KOPT-K1 (cell line): ENCODE measurements around the gene AFTPH.

Source experiments
- H3K27ac ChIP-seq: fragments of 200-600 bp; sonication (generic); 2 replicates; pipeline ENCODE4 v1.5.1; 2016; ENCODE audit warnings: antibody characterized with exemption, mild to moderate bottlenecking, low read depth, low read length; ENCODE audit not compliant: poor library complexity, severe bottlenecking
- H3K36me3 ChIP-seq: fragments of 200-600 bp; sonication (generic); 2 replicates; pipeline ENCODE4 v1.5.1; 2017; ENCODE audit warnings: antibody characterized with exemption, mild to moderate bottlenecking, low read length, moderate library complexity; ENCODE audit not compliant: insufficient read depth
- H3K9me3 ChIP-seq: fragments of 200-600 bp; sonication (generic); 2 replicates; pipeline ENCODE4 v1.5.1; 2017; ENCODE audit warnings: antibody characterized with exemption, low read length, mild to moderate bottlenecking; ENCODE audit not compliant: insufficient read depth, poor library complexity, severe bottlenecking

AFTPH gene

GRCh38 chr2:64523666-64524603 is at the start of gene AFTPH:
AFTPH (plus strand) TSS chr2:64524328; CDS start chr2:64551475, 27,147 bp downstream.
- Histone ChIP-seq H3K36me3 (no peaks in the 10 kb centered on the region), H3K9me3 (no peaks in the 10 kb centered on the region), H3K27ac (peak within 1 kb of the TSS; percentile 80)

GRCh38 chr2:64474636-64475035 is 49.5 kb upstream of the AFTPH start:
- Histone ChIP-seq H3K9me3 (no peaks in the 10 kb centered on the region), H3K36me3 (no peaks in the 10 kb centered on the region), H3K27ac (no peak overlapping the region)

GRCh38 chr2:64477037-64477436 is 47.1 kb upstream of the AFTPH start:
- Histone ChIP-seq H3K27ac (no peak overlapping the region), H3K36me3 (no peaks in the 10 kb centered on the region), H3K9me3 (no peaks in the 10 kb centered on the region)

- H3K9me3 ChIP-seq, result no peaks in the 10 kb centered on the region
- no peaks in the 10 kb centered on the region for H3K36me3 ChIP-seq
- no peak overlapping the region for H3K27ac ChIP-seq
Measured at GRCh38 chr2:64477979-64478378, 46.1 kb upstream of the AFTPH start.

GRCh38 chr2:64478502-64479230 is 45.5 kb upstream of the AFTPH start:
- Histone ChIP-seq H3K27ac (no peak overlapping the region), H3K36me3 (no peaks in the 10 kb centered on the region), H3K9me3 (no peaks in the 10 kb centered on the region)

GRCh38 chr2:64479259-64480117 is 44.6 kb upstream of the AFTPH start:
- Histone ChIP-seq H3K27ac (no peak overlapping the region), H3K36me3 (no peaks in the 10 kb centered on the region), H3K9me3 (no peaks in the 10 kb centered on the region)

GRCh38 chr2:64481665-64482064 is 42.5 kb upstream of the AFTPH start:
- H3K27ac ChIP-seq, result no peak overlapping the region
- H3K36me3 ChIP-seq, result no peaks in the 10 kb centered on the region
- H3K9me3 ChIP-seq, result no peaks in the 10 kb centered on the region

GRCh38 chr2:64482243-64482642 is 41.9 kb upstream of the AFTPH start:
- Histone ChIP-seq H3K9me3 (no peaks in the 10 kb centered on the region), H3K27ac (no peak overlapping the region), H3K36me3 (no peaks in the 10 kb centered on the region)

GRCh38 chr2:64482765-64483504 is 41.2 kb upstream of the AFTPH start:
- Histone ChIP-seq H3K27ac (no peak overlapping the region), H3K9me3 (no peaks in the 10 kb centered on the region)

GRCh38 chr2:64485331-64485730 is 38.8 kb upstream of the AFTPH start:
- Histone ChIP-seq H3K27ac (no peak overlapping the region), H3K9me3 (no peaks in the 10 kb centered on the region), H3K36me3 (no peaks in the 10 kb centered on the region)

More at GRCh38 chr2:64482765-64483504, 41.2 kb upstream of the AFTPH start:
- no peaks in the 10 kb centered on the region for H3K36me3 ChIP-seq

GRCh38 chr2:64485961-64486360 is 38.2 kb upstream of the AFTPH start:
- Histone ChIP-seq H3K9me3 (no peaks in the 10 kb centered on the region), H3K27ac (no peak overlapping the region), H3K36me3 (no peaks in the 10 kb centered on the region)

GRCh38 chr2:64487256-64488049 is 36.7 kb upstream of the AFTPH start:
- H3K9me3 ChIP-seq, result no peaks in the 10 kb centered on the region
- H3K36me3 ChIP-seq, result no peaks in the 10 kb centered on the region
- H3K27ac ChIP-seq, result no peak overlapping the region

GRCh38 chr2:64488050-64488974 is 35.8 kb upstream of the AFTPH start:
- H3K36me3 ChIP-seq, result no peaks in the 10 kb centered on the region
- no peak overlapping the region for H3K27ac ChIP-seq
- no peaks in the 10 kb centered on the region for H3K9me3 ChIP-seq
